Liver (tissue), 9 donors: Measurements from ENCODE around the gene PTPN20. TPM values are rescaled to one million over a fixed set of nuclear protein-coding genes. Genes with fewer than 3 reads are reported as not detected.

Experiments used
- DNase-seq: peaks from one replicate; pipeline ENCODE4 v3.0.0-alpha.2; 2017; ENCODE audit warnings: low spot score
- H3K27ac ChIP-seq, 2 donors: one replicate each; pipeline ENCODE4 v1.7.0; 2013; ENCODE audit warnings: inconsistent platforms in 2 of 2, low read length in 2 of 2, control low read depth in 1 of 2, low read depth in 1 of 2, mild to moderate bottlenecking in 1 of 2
- H3K27me3 ChIP-seq, 4 donors: one replicate each; pipeline versions ENCODE4 v1.6.1 to v1.7.0; 2013; ENCODE audit warnings: low read length in 3 of 4, inconsistent platforms in 1 of 4, mild to moderate bottlenecking in 1 of 4, moderate library complexity in 1 of 4; ENCODE audit not compliant: control insufficient read depth in 4 of 4, insufficient read depth in 4 of 4
- H3K36me3 ChIP-seq, 4 donors: one replicate each; pipeline versions ENCODE4 v1.6.1 to v1.7.0; 2013; ENCODE audit warnings: low read length in 3 of 4, mild to moderate bottlenecking in 3 of 4, low read depth in 1 of 4, moderate library complexity in 1 of 4; ENCODE audit not compliant: control insufficient read depth in 4 of 4, insufficient read depth in 3 of 4
- H3K4me1 ChIP-seq, 4 donors: one replicate each; pipeline versions ENCODE4 v1.6.1 to v1.7.0; 2013; ENCODE audit warnings: low read length in 3 of 4, mild to moderate bottlenecking in 3 of 4, moderate library complexity in 1 of 4; ENCODE audit not compliant: control insufficient read depth in 4 of 4, insufficient read depth in 4 of 4
- H3K4me3 ChIP-seq, 3 donors: one replicate each; pipeline versions ENCODE4 v1.6.1 to v1.7.0; 2013; ENCODE audit warnings: low read length in 3 of 3, control low read depth in 1 of 3, low read depth in 1 of 3, mild to moderate bottlenecking in 1 of 3
- H3K9ac ChIP-seq, 2 donors: one replicate each; pipeline ENCODE4 v1.7.0; 2013; ENCODE audit warnings: low read length in 2 of 2, mild to moderate bottlenecking in 2 of 2, moderate library complexity in 2 of 2, control low read depth in 1 of 2, low read depth in 1 of 2
- H3K9me3 ChIP-seq, 4 donors: one replicate each; pipeline versions ENCODE4 v1.6.1 to v1.7.0; 2013; ENCODE audit warnings: low read length in 3 of 4; ENCODE audit not compliant: control insufficient read depth in 4 of 4
- EGR1 ChIP-seq, 2 donors: IDR thresholded peaks; 2 replicates each; pipeline ENCODE4 v1.6.1; 2016 to 2018; ENCODE audit warnings: antibody characterized with exemption in 2 of 2, low read depth in 2 of 2
- FOXA1 ChIP-seq: IDR thresholded peaks from 2 replicates; pipeline ENCODE4 v1.6.1; 2016; ENCODE audit warnings: antibody characterized with exemption
- FOXA2 ChIP-seq: IDR thresholded peaks from 2 replicates; pipeline ENCODE4 v1.6.1; 2016; ENCODE audit warnings: antibody characterized with exemption
- GABPA ChIP-seq, 2 donors: IDR thresholded peaks in 1 of 2; conservative IDR thresholded peaks in 1 of 2; 2 replicates each; pipeline ENCODE4 v1.6.1; 2016; ENCODE audit warnings: antibody characterized with exemption in 2 of 2, mild to moderate bottlenecking in 1 of 2, moderate library complexity in 1 of 2
- HNF4G ChIP-seq: IDR thresholded peaks from 2 replicates; pipeline ENCODE4 v1.6.1; 2016; ENCODE audit warnings: antibody characterized with exemption
- JUND ChIP-seq, 2 donors: IDR thresholded peaks; 2 replicates each; pipeline ENCODE4 v1.6.1; 2016; ENCODE audit warnings: antibody characterized with exemption in 2 of 2
- NR2F2 ChIP-seq: IDR thresholded peaks from 2 replicates; pipeline ENCODE4 v1.6.1; 2016; ENCODE audit warnings: antibody characterized with exemption
- RAD21 ChIP-seq, 2 donors: IDR thresholded peaks; 2 replicates each; pipeline ENCODE4 v1.6.1; 2016; ENCODE audit warnings: antibody characterized with exemption in 2 of 2, mild to moderate bottlenecking in 2 of 2
- SP1 ChIP-seq: IDR thresholded peaks from 2 replicates; pipeline ENCODE4 v1.6.1; 2018; ENCODE audit warnings: antibody characterized with exemption, mild to moderate bottlenecking
- TAF1 ChIP-seq: conservative IDR thresholded peaks from 2 replicates; pipeline ENCODE4 v1.6.1; 2016; ENCODE audit warnings: antibody characterized with exemption, mild to moderate bottlenecking
- YY1 ChIP-seq: IDR thresholded peaks from 2 replicates; pipeline ENCODE4 v1.6.1; 2016; ENCODE audit warnings: antibody characterized with exemption, mild to moderate bottlenecking
- WGBS: extraction: QIAGEN DNeasy Blood & Tissue Kit; methylation state at CpG from one replicate; pipeline ENCODE4 v1.1.7; 2013; 5-methylcytosine and 5-hydroxymethylcytosine counted together
- polyA plus RNA-seq, 2 donors: library from polyadenylated mRNA; stranded (reverse) in 1 of 2; unstranded in 1 of 2; fragments of 200-250 nt in 1 of 2; fragments of >200 nt in 1 of 2; fragmentation: Nextera tagmentation in 1 of 2; extraction: Ambion mirVana in 1 of 2; gene quantifications; one replicate each; pipeline versions ENCODE4 v1.2.1 to v1.2.3, GENCODE V29; 2013 to 2015
- total RNA-seq, 2 donors: library from RNA; depleted of rRNA; stranded (reverse); fragments of >200 nt; gene quantifications; one replicate each; pipeline ENCODE4 v1.2.3, GENCODE V29; 2014
- TF ChIP-seq, protein P1 (sequence below): IDR thresholded peaks from 2 replicates; pipeline ENCODE4 v1.6.1; 2016; ENCODE audit warnings: antibody characterized with exemption
- TF ChIP-seq, protein P2 (sequence below): IDR thresholded peaks from 2 replicates; pipeline ENCODE4 v1.6.1; 2016; ENCODE audit warnings: antibody characterized with exemption
- TF ChIP-seq, protein P3 (sequence below): IDR thresholded peaks from 2 replicates; pipeline ENCODE4 v1.6.1; 2016; ENCODE audit warnings: antibody characterized with exemption
- TF ChIP-seq, protein P4 (sequence below): IDR thresholded peaks from 2 replicates; pipeline ENCODE4 v1.6.1; 2016; ENCODE audit warnings: antibody characterized with exemption, mild to moderate bottlenecking
- donor health status: healthy.
- donor health status: healthy.
- donor health status: healthy.
- donor health status: healthy.
- donor health status: healthy.

Gene PTPN20
- total and polyA plus RNA-seq, 4 donors: 0.28 to 1.4 (median 0.80) TPM

DNA sequence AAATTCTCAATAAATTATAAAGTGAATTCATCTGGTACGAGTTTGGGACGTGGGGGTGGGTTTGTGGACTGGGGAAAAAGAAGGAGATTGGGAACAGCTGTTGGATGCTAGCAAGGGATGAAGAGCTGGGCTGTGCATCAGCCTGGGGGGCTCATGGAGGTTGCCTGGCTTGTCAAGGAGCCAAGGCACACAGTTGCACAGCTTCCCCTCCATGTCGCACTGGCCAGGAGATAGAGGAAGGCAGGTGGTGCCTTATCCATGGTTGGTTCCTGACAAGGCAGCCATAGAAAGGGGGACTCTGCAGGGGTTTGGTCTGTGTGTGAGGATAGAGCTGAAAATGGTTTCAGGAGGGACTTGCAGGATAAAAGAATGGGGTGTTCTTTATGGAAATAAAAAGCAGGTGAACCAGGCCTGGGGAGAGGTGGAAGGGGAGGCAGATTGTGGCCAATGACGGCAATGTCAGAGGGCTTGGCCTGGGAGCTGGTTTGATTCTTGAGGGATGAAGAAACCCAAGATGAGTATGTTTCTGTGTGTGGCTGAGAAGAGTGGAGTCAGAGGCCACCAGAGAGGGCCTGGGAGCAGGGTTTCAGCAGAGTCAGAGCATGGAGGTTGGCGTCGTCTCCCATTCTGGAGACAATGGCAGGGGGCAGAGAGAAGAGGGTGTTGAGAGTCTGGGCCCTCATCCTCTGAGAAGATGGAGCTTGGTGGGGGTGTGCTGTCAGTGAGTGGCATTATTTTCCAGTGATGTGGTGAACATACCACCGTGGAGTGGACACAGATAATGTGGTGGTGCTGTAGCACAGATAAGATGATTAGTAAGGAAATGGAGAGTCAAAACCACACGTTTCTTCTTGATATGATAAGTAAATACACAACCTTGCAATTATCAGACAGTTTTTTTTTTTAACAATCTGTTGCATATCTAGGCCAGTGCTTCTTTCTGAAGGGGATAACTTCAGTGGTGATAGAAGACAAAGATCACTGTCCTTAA is 108.2 kb downstream of the PTPN20 start:
- Histone ChIP-seq H3K27ac (no peak overlapping the region), H3K27me3 (no peaks in the 10 kb centered on the region), H3K36me3 (no peaks in the 10 kb centered on the region), H3K4me1 (no peaks in the 10 kb centered on the region), H3K4me3 (no peak overlapping the region), H3K9ac (no peak overlapping the region), H3K9me3 (no peaks in the 10 kb centered on the region)
- TF ChIP-seq, protein P1, sequence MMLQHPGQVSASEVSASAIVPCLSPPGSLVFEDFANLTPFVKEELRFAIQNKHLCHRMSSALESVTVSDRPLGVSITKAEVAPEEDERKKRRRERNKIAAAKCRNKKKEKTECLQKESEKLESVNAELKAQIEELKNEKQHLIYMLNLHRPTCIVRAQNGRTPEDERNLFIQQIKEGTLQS: no peak
- TF ChIP-seq SP1: no peak
- TF ChIP-seq, protein P2, sequence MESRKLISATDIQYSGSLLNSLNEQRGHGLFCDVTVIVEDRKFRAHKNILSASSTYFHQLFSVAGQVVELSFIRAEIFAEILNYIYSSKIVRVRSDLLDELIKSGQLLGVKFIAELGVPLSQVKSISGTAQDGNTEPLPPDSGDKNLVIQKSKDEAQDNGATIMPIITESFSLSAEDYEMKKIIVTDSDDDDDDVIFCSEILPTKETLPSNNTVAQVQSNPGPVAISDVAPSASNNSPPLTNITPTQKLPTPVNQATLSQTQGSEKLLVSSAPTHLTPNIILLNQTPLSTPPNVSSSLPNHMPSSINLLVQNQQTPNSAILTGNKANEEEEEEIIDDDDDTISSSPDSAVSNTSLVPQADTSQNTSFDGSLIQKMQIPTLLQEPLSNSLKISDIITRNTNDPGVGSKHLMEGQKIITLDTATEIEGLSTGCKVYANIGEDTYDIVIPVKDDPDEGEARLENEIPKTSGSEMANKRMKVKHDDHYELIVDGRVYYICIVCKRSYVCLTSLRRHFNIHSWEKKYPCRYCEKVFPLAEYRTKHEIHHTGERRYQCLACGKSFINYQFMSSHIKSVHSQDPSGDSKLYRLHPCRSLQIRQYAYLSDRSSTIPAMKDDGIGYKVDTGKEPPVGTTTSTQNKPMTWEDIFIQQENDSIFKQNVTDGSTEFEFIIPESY: no peak
- TF ChIP-seq, protein P3, sequence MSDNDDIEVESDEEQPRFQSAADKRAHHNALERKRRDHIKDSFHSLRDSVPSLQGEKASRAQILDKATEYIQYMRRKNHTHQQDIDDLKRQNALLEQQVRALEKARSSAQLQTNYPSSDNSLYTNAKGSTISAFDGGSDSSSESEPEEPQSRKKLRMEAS: no peak
- TF ChIP-seq JUND (IDR thresholded peaks at IDR 0.05): no peak
- TF ChIP-seq NR2F2: no peak
- peak; percentile 22 for DNase-seq
- 79% methylated on average over 8 of the region's 8 CpGs for WGBS

DNA sequence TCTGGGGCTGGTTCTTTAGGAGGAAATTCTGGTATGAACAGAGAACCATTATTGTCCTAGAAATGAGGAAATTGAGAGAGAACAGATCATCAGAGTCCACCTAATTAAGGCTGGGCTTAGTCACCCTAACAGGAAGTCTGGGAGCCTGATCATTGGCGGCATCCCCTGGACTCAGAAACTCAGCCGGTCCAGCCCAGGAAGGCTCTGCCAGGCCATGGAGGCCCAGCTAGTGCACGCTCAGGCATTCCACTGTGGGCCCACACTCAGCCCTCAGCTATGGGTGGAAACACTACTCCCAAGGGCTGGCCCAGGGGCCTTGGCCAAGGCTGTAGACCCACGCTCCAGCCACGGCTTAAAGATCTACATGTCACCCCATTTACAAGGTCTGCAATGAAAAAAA is 109.2 kb downstream of the PTPN20 start:
- Histone ChIP-seq H3K9me3 (no peaks in the 10 kb centered on the region), H3K4me3 (no peak overlapping the region), H3K36me3 (no peaks in the 10 kb centered on the region), H3K4me1 (no peaks in the 10 kb centered on the region), H3K9ac (no peak overlapping the region), H3K27ac (no peak overlapping the region), H3K27me3 (no peaks in the 10 kb centered on the region)
- TF ChIP-seq TAF1: no peak
- no peak for TF ChIP-seq SP1
- TF ChIP-seq HNF4G: no peak
- TF ChIP-seq RAD21 (IDR thresholded peaks at IDR 0.05): no peak
- TF ChIP-seq FOXA1: no peak
- TF ChIP-seq GABPA (IDR thresholded peaks at IDR 0.05 in 1 of 2, conservative IDR thresholded peaks at IDR 0.05 in 1 of 2): no peak
- no peak for TF ChIP-seq FOXA2
- TF ChIP-seq, protein P1: no peak
- TF ChIP-seq, protein P4, sequence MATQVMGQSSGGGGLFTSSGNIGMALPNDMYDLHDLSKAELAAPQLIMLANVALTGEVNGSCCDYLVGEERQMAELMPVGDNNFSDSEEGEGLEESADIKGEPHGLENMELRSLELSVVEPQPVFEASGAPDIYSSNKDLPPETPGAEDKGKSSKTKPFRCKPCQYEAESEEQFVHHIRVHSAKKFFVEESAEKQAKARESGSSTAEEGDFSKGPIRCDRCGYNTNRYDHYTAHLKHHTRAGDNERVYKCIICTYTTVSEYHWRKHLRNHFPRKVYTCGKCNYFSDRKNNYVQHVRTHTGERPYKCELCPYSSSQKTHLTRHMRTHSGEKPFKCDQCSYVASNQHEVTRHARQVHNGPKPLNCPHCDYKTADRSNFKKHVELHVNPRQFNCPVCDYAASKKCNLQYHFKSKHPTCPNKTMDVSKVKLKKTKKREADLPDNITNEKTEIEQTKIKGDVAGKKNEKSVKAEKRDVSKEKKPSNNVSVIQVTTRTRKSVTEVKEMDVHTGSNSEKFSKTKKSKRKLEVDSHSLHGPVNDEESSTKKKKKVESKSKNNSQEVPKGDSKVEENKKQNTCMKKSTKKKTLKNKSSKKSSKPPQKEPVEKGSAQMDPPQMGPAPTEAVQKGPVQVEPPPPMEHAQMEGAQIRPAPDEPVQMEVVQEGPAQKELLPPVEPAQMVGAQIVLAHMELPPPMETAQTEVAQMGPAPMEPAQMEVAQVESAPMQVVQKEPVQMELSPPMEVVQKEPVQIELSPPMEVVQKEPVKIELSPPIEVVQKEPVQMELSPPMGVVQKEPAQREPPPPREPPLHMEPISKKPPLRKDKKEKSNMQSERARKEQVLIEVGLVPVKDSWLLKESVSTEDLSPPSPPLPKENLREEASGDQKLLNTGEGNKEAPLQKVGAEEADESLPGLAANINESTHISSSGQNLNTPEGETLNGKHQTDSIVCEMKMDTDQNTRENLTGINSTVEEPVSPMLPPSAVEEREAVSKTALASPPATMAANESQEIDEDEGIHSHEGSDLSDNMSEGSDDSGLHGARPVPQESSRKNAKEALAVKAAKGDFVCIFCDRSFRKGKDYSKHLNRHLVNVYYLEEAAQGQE: no peak
- TF ChIP-seq EGR1 (IDR thresholded peaks at IDR 0.05; ENCODE audit: low read depth in 2 of 2): no peak
- TF ChIP-seq, protein P3: no peak
- no peak for TF ChIP-seq YY1
- DNase-seq: peak; percentile 33
- 85% methylated on average over 5 of the region's 5 CpGs for WGBS
